IMR-90 (cell line): ENCODE data around the gene ZNF320. TPM values are rescaled to one million over a fixed set of nuclear protein-coding genes. Genes with fewer than 3 reads are reported as not detected.

Source experiments
- ATAC-seq: fragments of 200-7000 bp; cut with Tn5 transposase; 2 replicates; pipeline ENCODE4 v1.9.1; 2020; ENCODE audit warnings: low read depth, mild to moderate bottlenecking, moderate library complexity
- BruUV-seq: library from RNA; stranded (reverse); fragments of 400-500 nt; replicated peaks from 2 replicates; lab custom pipeline; 2021; lab: Mats Ljungman, UMichigan
- CTCF ChIA-PET: fragments of 300-600 bp; formaldehyde crosslinking; extraction: SDS; loops from one replicate; lab custom pipeline; 2021; ENCODE audit warnings: antibody characterized with exemption; lab: Yijun Ruan, JAX
- POLR2A ChIA-PET: fragments of 300-600 bp; sonication (Branson Sonifier 250); formaldehyde crosslinking; loops from one replicate; lab custom pipeline; 2022; ENCODE audit warnings: antibody characterized with exemption; ENCODE audit not compliant: unreplicated experiment; lab: Charles Lee
- DNase-seq: peaks from one replicate; pipeline ENCODE4 v3.0.0; 2013
- H2AFZ ChIP-seq: replicated peaks from 2 replicates; pipeline ENCODE3; 2013; ENCODE audit warnings: low read length, mild to moderate bottlenecking; ENCODE audit not compliant: poor library complexity
- H2AK5ac ChIP-seq: 2 replicates; pipeline ENCODE4 v1.6.1; 2013; ENCODE audit warnings: low read depth, low read length, inconsistent platforms
- H2AK9ac ChIP-seq: replicated peaks from 2 replicates; pipeline ENCODE3; 2013; ENCODE audit warnings: mild to moderate bottlenecking, low read depth, low read length, moderate library complexity; ENCODE audit not compliant: poor library complexity
- H2BK120ac ChIP-seq: 2 replicates; pipeline ENCODE4 v1.6.1; 2013; ENCODE audit warnings: low read depth, low read length, inconsistent platforms
- H2BK15ac ChIP-seq: 3 replicates; pipeline ENCODE4 v1.6.1; 2013; ENCODE audit warnings: low read depth, low read length, inconsistent platforms
- H2BK20ac ChIP-seq: 2 replicates; pipeline ENCODE4 v1.6.1; 2013; ENCODE audit warnings: low read depth, mild to moderate bottlenecking, inconsistent platforms, low read length, moderate library complexity
- H2BK5ac ChIP-seq: 2 replicates; pipeline ENCODE4 v1.6.1; 2013; ENCODE audit warnings: mild to moderate bottlenecking, low read depth, low read length, inconsistent platforms; ENCODE audit not compliant: poor library complexity, severe bottlenecking
- H3K14ac ChIP-seq: replicated peaks from 2 replicates; pipeline ENCODE4 v1.6.1; 2013; ENCODE audit warnings: low read depth, low read length, inconsistent platforms
- H3K18ac ChIP-seq: 2 replicates; pipeline ENCODE4 v1.6.1; 2013; ENCODE audit warnings: low read depth, low read length, control low read depth
- H3K23ac ChIP-seq: 2 replicates; pipeline ENCODE4 v1.6.1; 2013; ENCODE audit warnings: low read depth, low read length, inconsistent platforms
- H3K27ac ChIP-seq: 2 replicates; pipeline ENCODE4 v1.5.1; 2013; ENCODE audit warnings: mild to moderate bottlenecking, control low read depth, low read length; ENCODE audit not compliant: insufficient read depth
- H3K27me3 ChIP-seq: 2 replicates; pipeline ENCODE4 v1.6.1; 2013; ENCODE audit warnings: low read length; ENCODE audit not compliant: control insufficient read depth, insufficient read depth
- H3K36me3 ChIP-seq: 2 replicates; pipeline ENCODE4 v1.6.1; 2013; ENCODE audit warnings: low read length, mixed read lengths; ENCODE audit not compliant: control insufficient read depth, insufficient read depth
- H3K4ac ChIP-seq: 2 replicates; pipeline ENCODE4 v1.6.1; 2013; ENCODE audit warnings: low read depth, low read length, inconsistent platforms
- H3K4me1 ChIP-seq: 2 replicates; pipeline ENCODE4 v1.6.1; 2013; ENCODE audit warnings: low read length, mixed read lengths; ENCODE audit not compliant: control insufficient read depth, insufficient read depth
- H3K4me2 ChIP-seq: 2 replicates; pipeline ENCODE4 v1.6.1; 2013; ENCODE audit warnings: low read depth, mild to moderate bottlenecking, control low read depth, low read length, moderate library complexity
- H3K4me3 ChIP-seq: 2 replicates; pipeline ENCODE4 v1.5.1; 2013; ENCODE audit warnings: low read depth, mild to moderate bottlenecking, control low read depth, low read length, moderate library complexity; ENCODE audit not compliant: insufficient read depth
- H3K56ac ChIP-seq: 2 replicates; pipeline ENCODE4 v1.6.1; 2013; ENCODE audit warnings: low read length, inconsistent platforms; ENCODE audit not compliant: insufficient read depth; ENCODE audit errors: extremely low read depth
- H3K79me1 ChIP-seq, 2 experiments: 2 replicates each; pipeline ENCODE4 v1.6.1; 2013; ENCODE audit warnings: low read length in 2 of 2, inconsistent platforms in 1 of 2, low read depth in 1 of 2
- H3K9ac ChIP-seq: 2 replicates; pipeline ENCODE4 v1.6.1; 2013; ENCODE audit warnings: low read depth, low read length, control low read depth
- H3K9me1 ChIP-seq: 2 replicates; pipeline ENCODE4 v1.6.1; 2013; ENCODE audit warnings: low read length, inconsistent platforms; ENCODE audit not compliant: insufficient read depth
- H3K9me3 ChIP-seq: 2 replicates; pipeline ENCODE4 v1.6.1; 2013; ENCODE audit warnings: low read length; ENCODE audit not compliant: control insufficient read depth, insufficient read depth
- H4K20me1 ChIP-seq: 2 replicates; pipeline ENCODE4 v1.6.1; 2013; ENCODE audit warnings: low read length, inconsistent platforms; ENCODE audit not compliant: insufficient read depth
- H4K5ac ChIP-seq: 2 replicates; pipeline ENCODE4 v1.6.1; 2013; ENCODE audit warnings: mild to moderate bottlenecking, low read depth, low read length, control low read depth
- H4K8ac ChIP-seq, 2 experiments: 2 replicates each; pipeline ENCODE4 v1.6.1; 2013; ENCODE audit warnings: low read depth in 2 of 2, low read length in 2 of 2, control low read depth in 1 of 2, inconsistent platforms in 1 of 2
- H4K91ac ChIP-seq: 2 replicates; pipeline ENCODE4 v1.6.1; 2013; ENCODE audit warnings: low read depth, low read length, inconsistent platforms; ENCODE audit not compliant: insufficient read depth
- MAFK ChIP-seq: IDR thresholded peaks from 2 replicates; pipeline ENCODE4 v1.6.1; 2012; ENCODE audit warnings: low read depth, low read length, improper control_type of control experiment
- MAZ ChIP-seq: IDR thresholded peaks from 2 replicates; pipeline ENCODE4 v1.6.1; 2012; ENCODE audit warnings: low read depth, mild to moderate bottlenecking, low read length, improper control_type of control experiment, moderate library complexity, borderline replicate concordance
- POLR2A ChIP-seq: IDR thresholded peaks from 2 replicates; pipeline ENCODE4 v1.6.1; 2012; ENCODE audit warnings: mild to moderate bottlenecking, low read depth, low read length
- WGBS, 2 experiments: methylation state at CpG; one replicate each; pipeline versions ENCODE4 v1.1.5 to v1.1.7; 2013; ENCODE audit warnings: missing lambda C conversion rate in 2 of 2; ENCODE audit not compliant: insufficient read length in 1 of 2; ENCODE audit errors: extremely low coverage in 2 of 2; 5-methylcytosine and 5-hydroxymethylcytosine counted together
- dilution Hi-C: fragments of 300-500 bp; cut with HindIII; formaldehyde crosslinking; loops from one replicate; pipeline ENCODE4 v1.14.3; 2018; ENCODE audit warnings: low sequenced_read_pairs; ENCODE audit not compliant: unreplicated experiment
- in situ Hi-C: fragments of 300-500 bp; cut with MboI; formaldehyde crosslinking; loops from 3 replicates; pipeline ENCODE4 v1.14.3; 2019; ENCODE audit warnings: low sequenced_read_pairs, inconsistent platforms, mixed read lengths
- intact Hi-C: fragments of 100-400 bp; cut with micrococcal nuclease; formaldehyde crosslinking; loops from 2 replicates; pipeline ENCODE4 v1.10.0; 2022
- polyA plus RNA-seq, 3 experiments: library from polyadenylated mRNA; depleted of rRNA; stranded (reverse); fragments of >200 nt; gene quantifications; 2 replicates each; pipeline ENCODE4 v1.2.3, GENCODE V29; 2012; ENCODE audit warnings: low replicate concordance in 1 of 3
- total RNA-seq: library from RNA; depleted of rRNA; stranded (reverse); fragments of >200 nt; gene quantifications from 2 replicates; pipeline ENCODE4 v1.2.3, GENCODE V29; 2012

The ZNF320 gene
- total and polyA plus RNA-seq, 2 of the 4 experiments (the other 2 are of a cell fraction): 3.4 to 5.0 TPM

GRCh38 chr19:52936151-52936953, 38.9 kb upstream of the ZNF320 start:
- no peak overlapping the region for H3K4ac ChIP-seq
- no peak overlapping the region for H3K4me2 ChIP-seq
- BruUV-seq: no TSS peak
- no peak overlapping the region for H2AK9ac ChIP-seq
- WGBS, 2 experiments: 67% methylated on average over 1 of the region's 12 CpGs; no CpG with 5 or more reads in 1 of the 2 experiments
- H3K4me1 ChIP-seq: no peaks in the 10 kb centered on the region
- no peak overlapping the region for H2AK5ac ChIP-seq
- no peak overlapping the region for H3K27ac ChIP-seq
- no peaks in the 10 kb centered on the region for H3K27me3 ChIP-seq
- TF ChIP-seq MAFK (no peak), MAZ (no peak), POLR2A (no peak)
- no peak overlapping the region for H2BK5ac ChIP-seq
- no peaks in the 10 kb centered on the region for H3K9me3 ChIP-seq
- no peak overlapping the region for H2BK15ac ChIP-seq
- no peak overlapping the region for H2AFZ ChIP-seq
- no peaks in the 10 kb centered on the region for H3K9me1 ChIP-seq
- H2BK120ac ChIP-seq: no peak overlapping the region
- H3K9ac ChIP-seq: no peak overlapping the region
- ChIA-PET CTCF (no interaction called here), POLR2A (no interaction called here)
- no peak overlapping the region for H3K14ac ChIP-seq
- dilution Hi-C loops: no loop called here
- H4K91ac ChIP-seq: no peak overlapping the region
- no peak overlapping the region for H3K56ac ChIP-seq
- peaks cover 5% of the 10 kb centered on the region for H3K36me3 ChIP-seq
- H3K18ac ChIP-seq: no peak overlapping the region
- intact Hi-C loops: no loop called here
- no peaks in the 10 kb centered on the region for H4K20me1 ChIP-seq
- no peak overlapping the region for H4K5ac ChIP-seq
- H4K8ac ChIP-seq: no peak overlapping the region
- no peak overlapping the region for H3K4me3 ChIP-seq
- no peak overlapping the region for H3K23ac ChIP-seq
- DNase-seq (no peak), ATAC-seq (no peak)
- in situ Hi-C loops: no loop called here
- peaks cover 17 to 21% of the 10 kb centered on the region in 2 experiments; a peak in 2 of 4 replicates for H3K79me1 ChIP-seq
- H2BK20ac ChIP-seq: no peak overlapping the region
